ENCODE data around the gene ZBTB38. TPM values are rescaled to one million over a fixed set of nuclear protein-coding genes. Genes with fewer than 3 reads are reported as not detected.

Gene ZBTB38
- polyA plus RNA-seq (ENCODE audit: insufficient read length) = 16.7 TPM

GRCh38 chr3:141368062-141368924, at the start of gene ZBTB38:
ZBTB38 (plus strand) TSS chr3:141368504; CDS start chr3:141442389, 73,885 bp downstream.
- no peak for DNase-seq (ENCODE audit: low read depth)

- DNase-seq (ENCODE audit: low read depth) = no peak
Observed at GRCh38 chr3:141320399-141321108, 47.8 kb upstream of the ZBTB38 start.

GRCh38 chr3:141321109-141321497, 47.2 kb upstream of the ZBTB38 start:
- DNase-seq (ENCODE audit: low read depth) = no peak

GRCh38 chr3:141323936-141324704, 44.2 kb upstream of the ZBTB38 start:
- DNase-seq (ENCODE audit: low read depth) = no peak

- DNase-seq (ENCODE audit: low read depth) = no peak
Observed at GRCh38 chr3:141326123-141326522, 42.2 kb upstream of the ZBTB38 start.

GRCh38 chr3:141326626-141327025, 41.7 kb upstream of the ZBTB38 start:
- DNase-seq (ENCODE audit: low read depth) = no peak

- DNase-seq (ENCODE audit: low read depth) = no peak
Observed at GRCh38 chr3:141328286-141329166, 39.8 kb upstream of the ZBTB38 start.

- no peak for DNase-seq (ENCODE audit: low read depth)
Observed at GRCh38 chr3:141330235-141330634, 38.1 kb upstream of the ZBTB38 start.

GRCh38 chr3:141330718-141331376, 37.5 kb upstream of the ZBTB38 start:
- no peak for DNase-seq (ENCODE audit: low read depth)

- DNase-seq (ENCODE audit: low read depth) = no peak
Observed at GRCh38 chr3:141331377-141332318, 36.7 kb upstream of the ZBTB38 start.

- no peak for DNase-seq (ENCODE audit: low read depth)
Observed at GRCh38 chr3:141332416-141332815, 35.9 kb upstream of the ZBTB38 start.

GRCh38 chr3:141333836-141334626, 34.3 kb upstream of the ZBTB38 start:
- no peak for DNase-seq (ENCODE audit: low read depth)

GRCh38 chr3:141334627-141335250, 33.6 kb upstream of the ZBTB38 start:
- no peak for DNase-seq (ENCODE audit: low read depth)

- no peak for DNase-seq (ENCODE audit: low read depth)
Observed at GRCh38 chr3:141335531-141336061, 32.7 kb upstream of the ZBTB38 start.

GRCh38 chr3:141336672-141337522, 31.4 kb upstream of the ZBTB38 start:
- no peak for DNase-seq (ENCODE audit: low read depth)

GRCh38 chr3:141337523-141337854, 30.8 kb upstream of the ZBTB38 start:
- no peak for DNase-seq (ENCODE audit: low read depth)

GRCh38 chr3:141337991-141338390, 30.3 kb upstream of the ZBTB38 start:
- no peak for DNase-seq (ENCODE audit: low read depth)

Measured in forelimb muscle (tissue), 1 donor.